GM21515 (cell line): Measurements from ENCODE around the gene PHYHIPL.

Source experiments
- ATAC-seq: cut with Tn5 transposase; IDR thresholded peaks from one replicate; pipeline ENCODE4 v1.9.1; 2021; ENCODE audit not compliant: unreplicated experiment

PHYHIPL gene

GRCh38 chr10:59176241-59177030 lies at the start of gene PHYHIPL:
Gene PHYHIPL, plus strand, starts transcription at chr10:59176643. Its CDS starts 211 bp downstream, at chr10:59176854.
- no peak for ATAC-seq

- no peak for ATAC-seq
These were observed 49.5 kb upstream of the PHYHIPL start for GRCh38 chr10:59126991-59127390.

GRCh38 chr10:59127991-59128390 lies 48.5 kb upstream of the PHYHIPL start:
- no peak for ATAC-seq

- ATAC-seq: no peak
These were observed 46.6 kb upstream of the PHYHIPL start for GRCh38 chr10:59129867-59130266.

- no peak for ATAC-seq
These were observed 44.8 kb upstream of the PHYHIPL start for GRCh38 chr10:59131666-59132065.

- no peak for ATAC-seq
These were observed 42.4 kb upstream of the PHYHIPL start for GRCh38 chr10:59133841-59134593.

- no peak for ATAC-seq
These were observed 41.7 kb upstream of the PHYHIPL start for GRCh38 chr10:59134785-59135184.

- ATAC-seq: no peak
These were observed 41.2 kb upstream of the PHYHIPL start for GRCh38 chr10:59135275-59135674.

GRCh38 chr10:59138052-59138451 lies 38.4 kb upstream of the PHYHIPL start:
- ATAC-seq: no peak

GRCh38 chr10:59143544-59143943 lies 32.9 kb upstream of the PHYHIPL start:
- no peak for ATAC-seq

GRCh38 chr10:59148701-59149100 lies 27.7 kb upstream of the PHYHIPL start:
- no peak for ATAC-seq

- no peak for ATAC-seq
These were observed 20.9 kb upstream of the PHYHIPL start for GRCh38 chr10:59155556-59155955.

GRCh38 chr10:59167512-59167911 lies 8.9 kb upstream of the PHYHIPL start:
- no peak for ATAC-seq

- ATAC-seq: no peak
These were observed 3.9 kb upstream of the PHYHIPL start for GRCh38 chr10:59172567-59172966.

GRCh38 chr10:59173414-59173813 lies 3.0 kb upstream of the PHYHIPL start:
- no peak for ATAC-seq

- ATAC-seq: no peak
These were observed 754 bp upstream of the PHYHIPL start for GRCh38 chr10:59175538-59176240.

- ATAC-seq: no peak
These were observed 771 bp downstream of the PHYHIPL start for GRCh38 chr10:59177031-59177797.

GRCh38 chr10:59177836-59178235 lies 1.4 kb downstream of the PHYHIPL start:
- no peak for ATAC-seq

- ATAC-seq: no peak
These were observed 2.6 kb downstream of the PHYHIPL start for GRCh38 chr10:59179068-59179467.

- no peak for ATAC-seq
These were observed 4.3 kb downstream of the PHYHIPL start for GRCh38 chr10:59180689-59181270.

- ATAC-seq: no peak
These were observed 5.2 kb downstream of the PHYHIPL start for GRCh38 chr10:59181668-59182067.
